Trophoblast cell (in vitro differentiated cells and primary cell): ENCODE measurements around the gene LDHD.

Experiments
- DNase-seq, 2 donors: peaks; one replicate each; pipeline ENCODE4 v3.0.0-alpha.2; 2016
- H2AFZ ChIP-seq: 2 replicates; pipeline ENCODE4 v1.6.1; 2013; ENCODE audit warnings: low read length, moderate library complexity, mild to moderate bottlenecking; ENCODE audit not compliant: insufficient read depth, poor library complexity
- H2AK5ac ChIP-seq: 2 replicates; pipeline ENCODE4 v1.6.1; 2013; ENCODE audit warnings: mild to moderate bottlenecking, low read length
- H2BK120ac ChIP-seq: 2 replicates; pipeline ENCODE4 v1.6.1; 2013; ENCODE audit warnings: low read length, mild to moderate bottlenecking, moderate library complexity; ENCODE audit not compliant: insufficient read depth, poor library complexity
- H2BK12ac ChIP-seq: 2 replicates; pipeline ENCODE4 v1.6.1; 2013; ENCODE audit warnings: mild to moderate bottlenecking, low read length, moderate library complexity
- H2BK5ac ChIP-seq: 2 replicates; pipeline ENCODE4 v1.6.1; 2013; ENCODE audit warnings: low read length, low read depth, moderate library complexity, mild to moderate bottlenecking; ENCODE audit not compliant: poor library complexity
- H3K14ac ChIP-seq: 2 replicates; pipeline ENCODE4 v1.6.1; 2013; ENCODE audit warnings: mild to moderate bottlenecking, low read length
- H3K18ac ChIP-seq: 2 replicates; pipeline ENCODE4 v1.6.1; 2013; ENCODE audit warnings: mild to moderate bottlenecking, low read length
- H3K23ac ChIP-seq: 2 replicates; pipeline ENCODE4 v1.6.1; 2013; ENCODE audit warnings: low read length
- H3K27ac ChIP-seq: 2 replicates; pipeline ENCODE4 v1.5.1; 2013; ENCODE audit warnings: low read depth, mild to moderate bottlenecking, inconsistent platforms, low read length, moderate library complexity
- H3K27me3 ChIP-seq: 2 replicates; pipeline ENCODE4 v1.6.1; 2013; ENCODE audit warnings: inconsistent platforms, mild to moderate bottlenecking, low read length, moderate library complexity; ENCODE audit not compliant: insufficient read depth
- H3K36me3 ChIP-seq, 2 experiments: 1 replicate in 1 of 2; 2 replicates in 1 of 2; pipeline ENCODE4 v1.6.1; 2013; ENCODE audit warnings: low read length in 2 of 2, mild to moderate bottlenecking in 2 of 2, moderate library complexity in 1 of 2; ENCODE audit not compliant: insufficient read depth in 2 of 2, control insufficient read depth in 1 of 2
- H3K4ac ChIP-seq: 2 replicates; pipeline ENCODE4 v1.6.1; 2013; ENCODE audit warnings: low read depth, mild to moderate bottlenecking, low read length, moderate library complexity
- H3K4me1 ChIP-seq, 2 experiments: 1 replicate in 1 of 2; 2 replicates in 1 of 2; pipeline ENCODE4 v1.6.1; 2013; ENCODE audit warnings: low read length in 2 of 2, mild to moderate bottlenecking in 2 of 2, moderate library complexity in 1 of 2; ENCODE audit not compliant: insufficient read depth in 2 of 2, control insufficient read depth in 1 of 2
- H3K4me2 ChIP-seq: 2 replicates; pipeline ENCODE4 v1.6.1; 2013; ENCODE audit warnings: inconsistent platforms, mild to moderate bottlenecking, low read length, moderate library complexity
- H3K4me3 ChIP-seq: 2 replicates; pipeline ENCODE4 v1.5.1; 2013; ENCODE audit warnings: mild to moderate bottlenecking, low read depth, low read length, inconsistent platforms
- H3K79me1 ChIP-seq: one replicate; pipeline ENCODE4 v1.6.1; 2013; ENCODE audit warnings: low read length
- H3K79me2 ChIP-seq: 2 replicates; pipeline ENCODE4 v1.6.1; 2013; ENCODE audit warnings: low read length, mild to moderate bottlenecking; ENCODE audit not compliant: control insufficient read depth, insufficient read depth, poor library complexity
- H3K9ac ChIP-seq: 2 replicates; pipeline ENCODE4 v1.6.1; 2013; ENCODE audit warnings: mild to moderate bottlenecking, low read length
- H3K9me3 ChIP-seq: 2 replicates; pipeline ENCODE4 v1.6.1; 2013; ENCODE audit warnings: low read depth, mild to moderate bottlenecking, control low read depth, inconsistent platforms, low read length; ENCODE audit not compliant: insufficient read depth
- H4K12ac ChIP-seq: 2 replicates; pipeline ENCODE4 v1.6.1; 2013; ENCODE audit warnings: low read depth, mild to moderate bottlenecking, low read length, moderate library complexity
- H4K8ac ChIP-seq: 2 replicates; pipeline ENCODE4 v1.6.1; 2013; ENCODE audit warnings: low read depth, mild to moderate bottlenecking, low read length, moderate library complexity
- H4K91ac ChIP-seq: one replicate; pipeline ENCODE4 v1.6.1; 2013; ENCODE audit warnings: low read depth, mild to moderate bottlenecking, low read length, moderate library complexity
- WGBS: extraction: QIAGEN DNeasy Blood & Tissue Kit; methylation state at CpG from one replicate; pipeline ENCODE4 v1.1.7; 2013; ENCODE audit warnings: missing lambda C conversion rate; ENCODE audit not compliant: insufficient read length, insufficient coverage; ENCODE audit errors: extremely low coverage; 5-methylcytosine and 5-hydroxymethylcytosine counted together

LDHD gene

GRCh38 chr16:75107505-75107904, 9.1 kb downstream of the LDHD start:
- H3K36me3 ChIP-seq: peaks cover 11 to 19% of the 10 kb centered on the region in 2 experiments
- H3K27ac ChIP-seq: no peak overlapping the region
- no peak overlapping the region for H3K4ac ChIP-seq
- H3K27me3 ChIP-seq: no peaks in the 10 kb centered on the region
- no peak overlapping the region for H3K9ac ChIP-seq
- H3K79me1 ChIP-seq: peaks cover 3% of the 10 kb centered on the region
- no peak overlapping the region for H2BK12ac ChIP-seq
- peaks cover 4% of the 10 kb centered on the region for H3K79me2 ChIP-seq
- no peaks in the 10 kb centered on the region for H3K9me3 ChIP-seq
- no peak overlapping the region for H3K18ac ChIP-seq
- no peak overlapping the region for H3K14ac ChIP-seq
- H3K23ac ChIP-seq: no peak overlapping the region
- WGBS: no CpG with 5 or more reads among the region's 10 CpGs
- H3K4me2 ChIP-seq: no peak overlapping the region
- no peak overlapping the region for H4K12ac ChIP-seq
- no peak overlapping the region for H4K8ac ChIP-seq
- peaks cover 24 to 31% of the 10 kb centered on the region in 2 experiments for H3K4me1 ChIP-seq
- H4K91ac ChIP-seq: no peak overlapping the region
- no peak for DNase-seq
- H2BK120ac ChIP-seq: no peak overlapping the region
- no peak overlapping the region for H2BK5ac ChIP-seq
- no peak overlapping the region for H3K4me3 ChIP-seq
- no peak overlapping the region for H2AK5ac ChIP-seq
- no peak overlapping the region for H2AFZ ChIP-seq

DNA sequence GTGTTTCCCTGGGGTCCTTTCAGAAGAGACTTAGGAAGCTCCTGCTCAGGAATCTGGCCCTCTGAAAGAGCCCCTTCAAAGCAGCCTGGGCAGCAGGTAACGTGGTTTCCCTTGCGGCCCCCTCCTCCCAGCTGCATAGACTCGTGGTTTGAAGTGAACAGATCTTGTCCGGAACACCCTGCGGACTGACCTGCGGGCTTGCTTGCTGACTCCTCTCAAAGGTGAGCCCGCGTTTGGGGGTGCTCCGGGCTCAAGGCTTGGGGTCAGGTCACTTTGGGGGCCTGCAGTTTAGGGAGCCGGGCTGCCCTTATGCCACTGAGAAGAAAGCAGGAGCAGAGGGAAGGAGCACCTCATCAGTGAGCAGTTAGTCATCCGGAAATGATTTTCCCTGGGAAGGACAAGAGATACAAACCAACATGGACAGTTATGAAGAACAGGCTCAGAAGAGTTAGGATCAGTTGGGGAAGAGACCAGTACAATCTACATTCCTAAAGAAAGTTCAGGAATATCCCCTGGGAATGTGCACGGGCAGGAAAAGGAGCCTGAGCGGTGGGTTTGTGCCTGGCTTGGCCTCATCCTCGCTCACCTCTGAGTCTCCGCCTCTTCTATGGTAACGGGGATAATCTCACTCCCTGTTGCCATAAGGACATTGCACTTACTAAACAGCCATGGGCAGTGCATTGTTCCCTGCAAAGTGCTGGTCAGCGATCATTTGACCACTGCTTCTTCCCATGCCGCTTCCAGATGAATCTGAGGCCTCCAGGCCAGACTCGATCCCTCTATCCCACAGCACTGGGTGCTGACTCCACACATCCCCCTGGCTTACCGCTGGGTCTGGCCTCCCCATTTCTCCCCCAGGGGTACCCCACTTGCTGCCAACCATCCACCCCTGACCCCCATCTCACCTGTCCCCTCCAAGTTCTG, 10.0 kb downstream of the LDHD start:
- Histone ChIP-seq H3K14ac (no peak overlapping the region), H3K79me1 (peaks cover 3% of the 10 kb centered on the region), H3K9me3 (no peaks in the 10 kb centered on the region), H4K12ac (no peak overlapping the region), H3K4me3 (no peak overlapping the region), H3K4ac (no peak overlapping the region), H3K4me1 (peaks cover 24 to 31% of the 10 kb centered on the region in 2 experiments), H2BK120ac (no peak overlapping the region), H3K79me2 (peaks cover 4% of the 10 kb centered on the region), H2BK5ac (no peak overlapping the region), H3K27ac (peak overlapping the region; percentile 16), H2AFZ (peak overlapping the region; percentile 32), H3K9ac (no peak overlapping the region), H2BK12ac (peak overlapping the region; percentile 27), H4K91ac (peak overlapping the region; percentile 29), H4K8ac (no peak overlapping the region), H2AK5ac (no peak overlapping the region), H3K18ac (peak overlapping the region; percentile 41), H3K23ac (no peak overlapping the region), H3K36me3 (peaks cover 13 to 19% of the 10 kb centered on the region in 2 experiments), H3K27me3 (no peaks in the 10 kb centered on the region), H3K4me2 (no peak overlapping the region)
- WGBS: no CpG with 5 or more reads among the region's 20 CpGs
- DNase-seq: peak; percentile 34 to 62

DNA sequence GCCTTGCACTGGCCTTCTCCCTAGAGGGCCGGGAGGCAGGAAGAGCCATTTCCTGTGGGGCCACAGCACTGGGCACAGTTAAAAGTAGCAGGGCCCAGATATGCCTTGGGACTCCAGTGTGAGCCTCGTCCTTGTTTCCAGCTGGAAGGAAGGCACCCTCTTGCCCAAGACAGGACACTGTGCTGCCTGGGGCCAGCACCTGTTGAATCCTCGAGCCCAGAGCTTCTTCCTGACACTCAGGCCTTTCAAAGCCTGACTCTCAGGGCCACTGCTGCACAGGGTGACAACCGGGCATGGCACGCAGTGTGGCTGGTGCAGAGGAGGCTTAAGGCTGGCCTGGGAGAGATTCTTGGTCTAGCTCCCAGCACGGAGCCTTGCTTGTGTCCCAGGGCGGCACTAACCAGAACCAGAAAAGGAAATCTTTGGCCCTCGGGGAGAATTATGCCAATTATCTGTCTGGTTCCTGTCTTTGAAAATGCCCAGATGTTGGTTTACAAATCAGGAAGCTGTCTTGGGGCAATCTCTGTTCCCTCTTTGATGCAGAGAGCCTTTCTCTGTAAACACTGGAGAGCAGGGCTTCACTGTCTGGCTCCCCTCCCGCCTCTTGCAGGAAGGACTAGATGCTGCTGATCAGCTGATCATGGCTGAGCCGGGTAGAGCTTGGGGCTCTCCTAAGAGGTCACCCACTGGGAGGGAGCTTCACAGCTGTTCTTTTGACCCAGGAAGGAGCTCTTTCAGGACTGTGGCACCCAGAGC, 11.1 kb downstream of the LDHD start:
- Histone ChIP-seq H3K36me3 (peaks cover 13 to 19% of the 10 kb centered on the region in 2 experiments), H3K4me2 (no peak overlapping the region), H4K8ac (peak overlapping the region; percentile 22), H3K4me1 (peaks cover 21 to 25% of the 10 kb centered on the region in 2 experiments), H3K4ac (peak overlapping the region; percentile 24), H3K79me1 (peaks cover 3% of the 10 kb centered on the region), H2BK5ac (no peak overlapping the region), H2AK5ac (no peak overlapping the region), H4K91ac (peak overlapping the region; percentile 29), H2AFZ (peak overlapping the region; percentile 32), H3K79me2 (peaks cover 4% of the 10 kb centered on the region), H3K18ac (peak overlapping the region; percentile 41), H3K4me3 (no peak overlapping the region), H3K27me3 (no peaks in the 10 kb centered on the region), H2BK12ac (no peak overlapping the region), H3K9ac (no peak overlapping the region), H2BK120ac (no peak overlapping the region), H3K9me3 (no peaks in the 10 kb centered on the region), H4K12ac (no peak overlapping the region), H3K14ac (no peak overlapping the region), H3K27ac (peak overlapping the region; percentile 16), H3K23ac (no peak overlapping the region)
- no peak for DNase-seq
- no CpG with 5 or more reads among the region's 10 CpGs for WGBS

DNA sequence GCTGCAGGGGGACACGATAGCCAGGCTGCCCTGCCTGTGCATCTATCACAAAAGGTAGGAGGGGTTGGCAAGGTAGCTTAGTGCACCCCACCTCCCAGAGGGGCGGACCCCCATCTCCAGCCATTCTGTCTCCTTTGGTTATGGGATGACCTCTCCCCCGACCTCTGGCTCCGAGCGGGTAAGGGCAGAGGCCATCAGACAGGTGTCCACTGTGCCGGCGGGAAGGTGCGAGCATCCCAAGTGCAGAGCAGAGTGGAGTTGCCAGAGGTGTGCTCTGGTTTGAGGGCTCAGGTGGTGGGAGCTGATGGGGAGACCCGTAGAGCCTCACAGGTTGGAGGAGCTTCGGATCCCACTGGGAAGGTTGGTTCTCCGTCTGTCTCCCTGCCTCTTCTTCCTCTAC, 11.7 kb downstream of the LDHD start:
- no peak overlapping the region for H2AFZ ChIP-seq
- H3K79me2 ChIP-seq: peaks cover 4% of the 10 kb centered on the region
- H2AK5ac ChIP-seq: no peak overlapping the region
- peaks cover 13 to 17% of the 10 kb centered on the region in 2 experiments for H3K36me3 ChIP-seq
- H3K4ac ChIP-seq: no peak overlapping the region
- no peaks in the 10 kb centered on the region for H3K27me3 ChIP-seq
- no peak overlapping the region for H4K12ac ChIP-seq
- no peak overlapping the region for H2BK5ac ChIP-seq
- peaks cover 3% of the 10 kb centered on the region for H3K79me1 ChIP-seq
- no peak overlapping the region for H4K8ac ChIP-seq
- H3K14ac ChIP-seq: no peak overlapping the region
- H3K4me2 ChIP-seq: no peak overlapping the region
- no peak for DNase-seq
- no peak overlapping the region for H2BK12ac ChIP-seq
- H3K9ac ChIP-seq: no peak overlapping the region
- no peak overlapping the region for H3K27ac ChIP-seq
- H3K9me3 ChIP-seq: no peaks in the 10 kb centered on the region
- peak overlapping the region; percentile 27 for H3K4me3 ChIP-seq
- no peak overlapping the region for H2BK120ac ChIP-seq
- no peak overlapping the region for H3K23ac ChIP-seq
- no peak overlapping the region for H4K91ac ChIP-seq
- H3K18ac ChIP-seq: peak overlapping the region; percentile 17
- WGBS: no CpG with 5 or more reads among the region's 11 CpGs
- peaks cover 25 to 30% of the 10 kb centered on the region in 2 experiments for H3K4me1 ChIP-seq
